HepG2 (cell line): Measurements from ENCODE around the gene FAM171A2. TPM values are rescaled to one million over a fixed set of nuclear protein-coding genes. Genes with fewer than 3 reads are reported as not detected.
A peak's percentile ranks its signal among the peaks of the same experiment; 100 is the strongest.

Experiments used
- AKNA ChIP-seq: sonication (generic); formaldehyde crosslinking; IDR thresholded peaks from 2 replicates; pipeline ENCODE4 v1.4.0; 2020; ENCODE audit warnings: missing genetic modification reagents, borderline replicate concordance
- FOXA1 ChIP-seq, 2 experiments: fragments of 450-650 bp in 1 of 2; sonication (generic) in 1 of 2; formaldehyde crosslinking in 1 of 2; IDR thresholded peaks; 2 replicates each; pipeline versions ENCODE4 v1.4.0 to v1.6.1; 2016 to 2020; ENCODE audit warnings: missing genetic modification reagents in 1 of 2
- FOXP4 ChIP-seq: sonication (generic); formaldehyde crosslinking; IDR thresholded peaks from 2 replicates; pipeline ENCODE4 v1.4.0; 2020; ENCODE audit warnings: missing genetic modification reagents
- GTF3A ChIP-seq: sonication (generic); formaldehyde crosslinking; conservative IDR thresholded peaks from 2 replicates; pipeline ENCODE4 v1.4.0; 2020; ENCODE audit warnings: mild to moderate bottlenecking, missing genetic modification reagents
- MAZ ChIP-seq, 2 experiments: sonication (generic) in 1 of 2; formaldehyde crosslinking in 1 of 2; IDR thresholded peaks; 2 replicates each; pipeline versions ENCODE4 v1.5.0 to v1.6.1; 2012 to 2020; ENCODE audit warnings: low read depth in 2 of 2, mild to moderate bottlenecking in 2 of 2, borderline replicate concordance in 1 of 2, improper control_type of control experiment in 1 of 2, low read length in 1 of 2, missing genetic modification reagents in 1 of 2, moderate library complexity in 1 of 2
- NFKB2 ChIP-seq: sonication (generic); formaldehyde crosslinking; IDR thresholded peaks from 2 replicates; pipeline ENCODE4 v1.4.0; 2020; ENCODE audit warnings: missing genetic modification reagents, borderline replicate concordance
- PITX1 ChIP-seq: sonication (generic); formaldehyde crosslinking; IDR thresholded peaks from 2 replicates; pipeline ENCODE4 v1.5.1; 2020; ENCODE audit warnings: mild to moderate bottlenecking, missing genetic modification reagents
- SIN3B ChIP-seq: fragments of 150-350 bp; IDR thresholded peaks from 2 replicates; pipeline ENCODE4 v1.6.1; 2014; ENCODE audit warnings: low read length
- SMAD1 ChIP-seq: sonication (generic); formaldehyde crosslinking; IDR thresholded peaks from 2 replicates; pipeline ENCODE4 v1.4.0; 2020; ENCODE audit warnings: missing genetic modification reagents, low read depth, mild to moderate bottlenecking, borderline replicate concordance
- ZMYM3 ChIP-seq: sonication (generic); formaldehyde crosslinking; IDR thresholded peaks from 2 replicates; pipeline ENCODE4 v1.5.1; 2020; ENCODE audit warnings: mild to moderate bottlenecking, missing genetic modification reagents
- ZNF407 ChIP-seq: sonication (generic); formaldehyde crosslinking; IDR thresholded peaks from one replicate; pipeline ENCODE4 v1.5.1; 2020; ENCODE audit warnings: mild to moderate bottlenecking, missing genetic modification reagents; ENCODE audit errors: not compliant biosample characterization
- ZNF670 ChIP-seq: sonication (generic); formaldehyde crosslinking; IDR thresholded peaks from 2 replicates; pipeline ENCODE4 v1.8.0; 2022; ENCODE audit warnings: mild to moderate bottlenecking, missing genetic modification reagents, borderline replicate concordance
- polyA plus RNA-seq, 8 experiments: library from polyadenylated mRNA; depleted of rRNA in 3 of 8; stranded (reverse) in 7 of 8; unstranded in 1 of 8; fragments of >200 nt; fragmentation: Illumina TruSeq in 4 of 8; extraction: Trizol in 4 of 8; gene quantifications; 2 replicates each; pipeline versions ENCODE4 v1.2.1 to v1.2.3, GENCODE V29; 2011 to 2016; ENCODE audit warnings: low read depth in 4 of 8, missing spikeins in 1 of 8, mixed read lengths in 1 of 8; ENCODE audit not compliant: insufficient read depth in 1 of 8
- total RNA-seq, 5 experiments: library from RNA; depleted of rRNA; stranded (reverse); fragments of >200 nt; fragmentation: Illumina TruSeq; extraction: Trizol; gene quantifications; 2 replicates each; pipeline ENCODE4 v1.2.3, GENCODE V29; 2016; ENCODE audit warnings: low read depth in 1 of 5

The FAM171A2 gene
- total and polyA plus RNA-seq, 2 of the 13 experiments (the other 11 are each of a cell fraction or from before 2014, with no cell fraction given), result 1.8 to 3.6 TPM

GRCh38 chr17:44344939-44345453 lies 18.7 kb downstream of the FAM171A2 start, which contains the start of gene GRN (continued):
- TF ChIP-seq AKNA (CRISPR knock-in tag) (no peak), SMAD1 (CRISPR knock-in tag) (peak; percentile 15; the same call in 1 of the 2 replicates), ZNF670 (CRISPR knock-in tag) (0 out of 2 replicates have a peak, but pooled peaks have one; percentile 65), FOXP4 (CRISPR knock-in tag) (peak; percentile 56; the same call in 1 of the 2 replicates), GTF3A (CRISPR knock-in tag) (no peak), NFKB2 (CRISPR knock-in tag) (peak; percentile 73; the same call in 1 of the 2 replicates), FOXA1 (IDR thresholded peaks at IDR 0.05) (no peak), FOXA1 (CRISPR knock-in tag; IDR thresholded peaks at IDR 0.05) (no peak), PITX1 (CRISPR knock-in tag) (no peak), MAZ (IDR thresholded peaks at IDR 0.05; ENCODE audit: borderline replicate concordance, low read depth, low read length) (peak; percentile 93), MAZ (CRISPR knock-in tag; IDR thresholded peaks at IDR 0.05; ENCODE audit: low read depth) (0 out of 2 replicates have a peak, but pooled peaks have one; percentile 9), ZMYM3 (CRISPR knock-in tag) (no peak; the same call in 1 of the 2 replicates), SIN3B (peak; percentile 95), ZNF407 (CRISPR knock-in tag) (no peak)
